Natural killer cell (primary cell): Measurements from ENCODE around the gene CRTAC1. TPM values are rescaled to one million over a fixed set of nuclear protein-coding genes. Genes with fewer than 3 reads are reported as not detected.

Source experiments
- ATAC-seq, 3 donors: fragments of 150-1000 bp in 2 of 3; fragments of 200-7000 bp in 1 of 3; cut with Tn5 transposase; 1 replicate in 1 of 3; 2 replicates in 2 of 3; pipeline ENCODE4 v1.10.0; 2021; ENCODE audit warnings: mild to moderate bottlenecking in 2 of 3, moderate library complexity in 2 of 3
- DNase-seq, 2 donors: peaks; one replicate each; pipeline versions ENCODE4 v3.0.0 to v3.0.0-alpha.2; 2013 to 2021; ENCODE audit warnings: mixed read lengths in 1 of 2
- H3K27ac ChIP-seq: one replicate; pipeline ENCODE4 v1.5.1; 2013; ENCODE audit warnings: mild to moderate bottlenecking, low read length
- H3K27me3 ChIP-seq: one replicate; pipeline ENCODE4 v1.6.1; 2013; ENCODE audit warnings: low read length; ENCODE audit not compliant: control insufficient read depth, insufficient read depth
- H3K36me3 ChIP-seq: one replicate; pipeline ENCODE4 v1.6.1; 2013; ENCODE audit warnings: low read length; ENCODE audit not compliant: control insufficient read depth, insufficient read depth
- H3K4me1 ChIP-seq: one replicate; pipeline ENCODE4 v1.6.1; 2013; ENCODE audit warnings: low read length; ENCODE audit not compliant: control insufficient read depth, insufficient read depth
- H3K4me3 ChIP-seq: one replicate; pipeline ENCODE4 v1.5.1; 2013; ENCODE audit warnings: low read length
- H3K9me3 ChIP-seq: one replicate; pipeline ENCODE4 v1.6.1; 2013; ENCODE audit warnings: low read length; ENCODE audit not compliant: control insufficient read depth, insufficient read depth
- H3K27ac Mint-ChIP-seq, 2 donors: one replicate each; pipeline ENCODE4 v1.8.0; 2022; ENCODE audit warnings: mild to moderate bottlenecking in 2 of 2, mixed read lengths in 2 of 2, moderate library complexity in 1 of 2
- H3K27me3 Mint-ChIP-seq, 2 donors: one replicate each; pipeline ENCODE4 v1.8.0; 2022; ENCODE audit warnings: low read depth in 2 of 2, mixed read lengths in 2 of 2
- H3K36me3 Mint-ChIP-seq: one replicate; pipeline ENCODE4 v1.8.0; 2022; ENCODE audit warnings: mixed read lengths
- H3K4me1 Mint-ChIP-seq, 2 donors: one replicate each; pipeline ENCODE4 v1.8.0; 2022; ENCODE audit warnings: mixed read lengths in 2 of 2
- H3K4me3 Mint-ChIP-seq: one replicate; pipeline ENCODE4 v1.8.0; 2022; ENCODE audit warnings: mild to moderate bottlenecking, moderate library complexity, mixed read lengths
- H3K9me3 Mint-ChIP-seq, 2 donors: one replicate each; pipeline ENCODE4 v1.8.0; 2022; ENCODE audit warnings: mixed read lengths in 2 of 2
- CTCF ChIP-seq: fragments of 200-600 bp; IDR thresholded peaks from one replicate; pipeline ENCODE4 v1.8.0; 2022; ENCODE audit warnings: antibody characterized with exemption
- WGBS: methylation state at CpG from one replicate; pipeline ENCODE4 v1.1.7; 2013; ENCODE audit warnings: missing lambda C conversion rate; ENCODE audit not compliant: insufficient coverage; 5-methylcytosine and 5-hydroxymethylcytosine counted together
- intact Hi-C: fragments of 100-400 bp; cut with micrococcal nuclease; formaldehyde crosslinking; loops from one replicate; pipeline ENCODE4 v1.14.2; 2022
- total RNA-seq, 4 donors: library from RNA; stranded (reverse); fragments of 120-200 nt in 1 of 4; gene quantifications; one replicate each; pipeline versions ENCODE4 v1.2.3 to v1.2.4, GENCODE V29; 2013 to 2022

Gene CRTAC1
- total RNA-seq, 3 donors from 2014 or later (not counting 1 experiment from before 2014, with no cell fraction given) = not detected

GRCh38 chr10:97981816-97982215 is 48.6 kb downstream of the CRTAC1 start:
- Histone ChIP-seq H3K27me3 (no peaks in the 10 kb centered on the region), H3K4me1 (no peaks in the 10 kb centered on the region), H3K4me3 (no peak overlapping the region), H3K36me3 (no peaks in the 10 kb centered on the region), H3K9me3 (no peaks in the 10 kb centered on the region), H3K27ac (no peak overlapping the region)
- Mint-ChIP-seq H3K27ac (no peak overlapping the region), H3K9me3 (no peaks in the 10 kb centered on the region), H3K36me3 (no peaks in the 10 kb centered on the region), H3K27me3 (peaks cover 30 to 78% of the 10 kb centered on the region in 2 donors), H3K4me1 (no peaks in the 10 kb centered on the region), H3K4me3 (no peak overlapping the region)
- intact Hi-C loops = no loop called here
- ATAC-seq (no peak), DNase-seq (no peak)
- no peak for TF ChIP-seq CTCF

DNA sequence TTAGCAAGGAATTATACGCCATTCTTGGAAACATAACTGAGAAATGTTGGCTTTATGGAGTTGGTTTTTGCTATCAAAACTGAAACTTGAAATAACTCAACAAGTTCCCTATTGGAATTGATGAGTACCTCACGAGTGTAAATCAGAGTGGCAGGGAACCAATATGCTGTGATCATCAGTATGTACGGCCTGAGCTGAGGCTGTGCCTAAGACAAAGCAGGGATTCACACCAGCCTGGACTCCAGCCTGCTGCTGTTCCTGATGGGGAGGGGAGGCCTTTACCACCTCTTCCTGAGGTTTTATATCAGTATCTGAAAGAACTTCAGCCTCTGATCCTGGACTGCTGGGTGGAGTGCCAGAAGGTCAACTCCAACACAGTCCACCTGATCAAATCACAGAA is 52.7 kb downstream of the CRTAC1 start:
- Histone ChIP-seq H3K36me3 (no peaks in the 10 kb centered on the region), H3K27ac (no peak overlapping the region), H3K4me1 (no peaks in the 10 kb centered on the region), H3K4me3 (no peak overlapping the region), H3K9me3 (no peaks in the 10 kb centered on the region), H3K27me3 (peaks cover 2% of the 10 kb centered on the region)
- H3K4me1 Mint-ChIP-seq = no peaks in the 10 kb centered on the region
- H3K27me3 Mint-ChIP-seq = peaks cover 41 to 83% of the 10 kb centered on the region in 2 donors
- H3K27ac Mint-ChIP-seq = no peak overlapping the region
- intact Hi-C loops = no loop called here
- no peak for TF ChIP-seq CTCF
- no peak for DNase-seq
- no peaks in the 10 kb centered on the region for H3K36me3 Mint-ChIP-seq
- H3K4me3 Mint-ChIP-seq = no peak overlapping the region
- WGBS = 86% methylated on average over 3 of the region's 3 CpGs
- no peak for ATAC-seq
- no peaks in the 10 kb centered on the region for H3K9me3 Mint-ChIP-seq

DNA sequence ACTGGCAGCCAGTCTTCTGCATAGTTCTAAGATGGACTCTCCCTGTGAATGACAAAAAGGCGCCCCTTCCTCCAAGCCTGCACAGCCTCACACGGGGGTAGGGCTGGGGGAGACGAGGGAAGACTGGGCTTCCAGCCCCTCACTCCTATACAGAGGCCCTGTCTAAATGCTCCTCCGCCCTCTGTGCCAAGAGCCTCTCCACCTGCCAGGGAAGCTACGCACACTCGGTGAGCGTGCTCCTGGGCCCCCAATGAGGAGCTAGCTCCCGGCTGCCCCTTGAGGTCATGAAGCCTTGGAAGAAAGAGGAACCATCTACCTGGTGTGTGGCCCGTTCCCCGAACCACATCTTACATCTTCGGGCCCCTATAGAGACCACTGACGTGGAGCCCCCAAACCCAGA is 54.8 kb downstream of the CRTAC1 start:
- 85% methylated on average over 12 of the region's 12 CpGs for WGBS
- no peak for ATAC-seq
- H3K27me3 ChIP-seq = peaks cover 2% of the 10 kb centered on the region

More for the DNA sequence above, 54.8 kb downstream of the CRTAC1 start:
- H3K4me3 ChIP-seq = no peak overlapping the region
- H3K4me3 Mint-ChIP-seq = no peak overlapping the region
- no peak overlapping the region for H3K27ac ChIP-seq
- H3K27ac Mint-ChIP-seq = no peak overlapping the region
- H3K4me1 Mint-ChIP-seq = no peaks in the 10 kb centered on the region
- no peaks in the 10 kb centered on the region for H3K36me3 ChIP-seq
- DNase-seq = no peak
- no peak for TF ChIP-seq CTCF
- H3K9me3 Mint-ChIP-seq = no peaks in the 10 kb centered on the region
- peaks cover 38 to 81% of the 10 kb centered on the region in 2 donors for H3K27me3 Mint-ChIP-seq
- no peaks in the 10 kb centered on the region for H3K36me3 Mint-ChIP-seq
- no peaks in the 10 kb centered on the region for H3K9me3 ChIP-seq
- intact Hi-C loops = no loop called here
- no peaks in the 10 kb centered on the region for H3K4me1 ChIP-seq
